ENCODE measurements around the gene PPFIA4.

PPFIA4 gene

DNA sequence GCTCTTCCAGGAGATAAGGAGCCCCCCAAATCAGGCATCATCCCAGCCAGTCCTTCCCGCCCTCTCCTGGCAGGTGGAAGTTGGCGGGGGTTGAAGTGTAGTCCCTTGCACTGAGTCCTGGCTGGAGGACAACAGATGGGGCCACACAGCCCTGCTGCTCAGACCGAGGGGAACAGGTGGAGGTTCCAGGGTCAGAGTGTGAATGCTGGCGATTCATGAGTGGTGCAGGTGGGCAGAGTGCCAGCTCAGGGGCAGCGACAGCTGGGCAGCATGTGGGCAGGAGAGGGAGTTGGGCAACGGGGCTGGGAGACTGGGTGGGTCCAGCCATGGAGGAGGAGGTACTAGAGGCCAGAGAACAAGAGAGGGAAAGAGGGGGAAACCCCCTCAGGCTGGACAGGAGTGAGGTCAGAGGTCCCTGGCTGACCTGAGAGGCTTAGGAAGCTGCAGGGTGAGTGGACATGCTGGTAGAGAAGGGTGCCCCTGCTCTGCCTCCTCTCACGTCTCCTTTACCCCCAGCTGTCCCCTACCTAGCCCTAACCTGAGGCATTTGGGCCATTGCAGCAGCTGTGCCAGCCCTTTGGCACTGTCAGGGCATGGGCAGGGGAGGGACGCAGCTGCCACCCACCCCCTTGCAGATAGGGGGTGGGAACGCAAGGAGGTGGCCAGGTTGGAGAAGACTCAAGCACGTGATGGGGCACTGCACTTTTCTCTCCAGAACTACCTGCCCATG, 90.0 kb downstream of the PPFIA4 start:
- no peak overlapping the region for H3K27ac ChIP-seq (ENCODE audit: low read length)
- TF ChIP-seq, protein P1, sequence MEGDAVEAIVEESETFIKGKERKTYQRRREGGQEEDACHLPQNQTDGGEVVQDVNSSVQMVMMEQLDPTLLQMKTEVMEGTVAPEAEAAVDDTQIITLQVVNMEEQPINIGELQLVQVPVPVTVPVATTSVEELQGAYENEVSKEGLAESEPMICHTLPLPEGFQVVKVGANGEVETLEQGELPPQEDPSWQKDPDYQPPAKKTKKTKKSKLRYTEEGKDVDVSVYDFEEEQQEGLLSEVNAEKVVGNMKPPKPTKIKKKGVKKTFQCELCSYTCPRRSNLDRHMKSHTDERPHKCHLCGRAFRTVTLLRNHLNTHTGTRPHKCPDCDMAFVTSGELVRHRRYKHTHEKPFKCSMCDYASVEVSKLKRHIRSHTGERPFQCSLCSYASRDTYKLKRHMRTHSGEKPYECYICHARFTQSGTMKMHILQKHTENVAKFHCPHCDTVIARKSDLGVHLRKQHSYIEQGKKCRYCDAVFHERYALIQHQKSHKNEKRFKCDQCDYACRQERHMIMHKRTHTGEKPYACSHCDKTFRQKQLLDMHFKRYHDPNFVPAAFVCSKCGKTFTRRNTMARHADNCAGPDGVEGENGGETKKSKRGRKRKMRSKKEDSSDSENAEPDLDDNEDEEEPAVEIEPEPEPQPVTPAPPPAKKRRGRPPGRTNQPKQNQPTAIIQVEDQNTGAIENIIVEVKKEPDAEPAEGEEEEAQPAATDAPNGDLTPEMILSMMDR (IDR thresholded peaks at IDR 0.05; ENCODE audit: borderline replicate concordance, extremely low read depth, low read length, poor library complexity, severe bottlenecking): no peak
- TF ChIP-seq EZH2 (IDR thresholded peaks at IDR 0.05; ENCODE audit: borderline replicate concordance, low read depth, low read length, severe bottlenecking): no peak
- no peaks in the 10 kb centered on the region for H3K4me1 ChIP-seq (ENCODE audit: insufficient read depth, low read length)
- no peaks in the 10 kb centered on the region for H3K36me3 ChIP-seq (ENCODE audit: insufficient read depth, low read length)
- no peak for DNase-seq
- H3K27me3 ChIP-seq (ENCODE audit: insufficient read depth, low read length, poor library complexity): peaks cover 41% of the 10 kb centered on the region
- no peaks in the 10 kb centered on the region for H3K79me2 ChIP-seq (ENCODE audit: insufficient read depth, low read length)
- no peak overlapping the region for H2AFZ ChIP-seq (ENCODE audit: low read depth, low read length)
- H3K9me3 ChIP-seq (ENCODE audit: insufficient read depth, low read length, severe bottlenecking): no peaks in the 10 kb centered on the region
- H3K4me3 ChIP-seq (ENCODE audit: low read depth in 1 of 2, low read length in 2 of 2): no peak overlapping the region
- no peaks in the 10 kb centered on the region for H4K20me1 ChIP-seq (ENCODE audit: insufficient read depth, low read length)
- no peak overlapping the region for H3K9ac ChIP-seq (ENCODE audit: low read depth, low read length)
- ATAC-seq (ENCODE audit: insufficient read depth, low read depth): no peak
- no peak overlapping the region for H3K4me2 ChIP-seq (ENCODE audit: insufficient read depth, low read length)

DNA sequence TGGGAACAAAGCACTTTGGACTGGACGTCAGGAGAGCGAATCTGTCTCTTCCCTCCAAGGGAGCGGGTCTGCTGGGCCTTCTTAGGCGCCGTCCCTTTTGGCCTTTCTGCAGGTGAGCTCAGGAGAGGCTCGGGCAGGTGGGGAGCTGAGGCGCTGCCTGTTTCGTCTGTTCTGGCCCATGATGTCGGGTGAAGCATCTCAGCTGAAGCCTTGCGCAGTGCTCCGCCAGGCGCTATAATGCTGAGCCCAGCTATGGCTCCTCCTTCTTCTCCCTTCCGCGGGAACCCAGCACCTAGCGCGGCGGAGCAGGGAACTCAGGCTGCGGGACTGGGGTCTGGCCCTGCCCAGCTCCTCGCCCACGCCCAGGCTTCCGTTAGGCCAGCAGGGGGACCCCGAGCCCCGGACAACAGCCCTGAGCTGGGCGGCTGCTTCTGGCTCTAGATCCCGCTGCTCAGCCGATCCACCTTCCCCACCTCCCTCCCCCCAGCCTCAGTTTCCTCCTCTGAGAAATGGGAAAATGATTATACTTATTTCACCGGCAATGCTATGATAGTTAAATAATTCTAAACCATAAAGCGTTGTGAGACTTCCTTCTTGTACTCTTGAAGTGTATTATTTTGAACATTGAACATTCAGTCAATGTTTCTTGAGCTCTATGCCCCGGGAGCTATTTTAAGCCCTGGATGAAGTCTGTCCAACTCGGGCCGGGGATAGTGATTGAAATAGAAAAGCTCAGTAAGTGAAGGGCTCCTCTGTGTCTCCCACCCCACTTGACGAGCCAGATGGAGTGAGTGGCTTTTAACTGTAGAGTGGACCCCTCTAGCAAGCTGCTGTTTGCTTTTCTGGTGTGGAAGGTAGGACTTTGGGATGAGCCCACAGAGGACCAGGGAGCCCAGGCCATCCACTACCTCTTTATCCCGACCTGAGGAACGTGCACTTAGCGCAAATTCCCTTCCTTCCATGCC, 91.6 kb downstream of the PPFIA4 start:
- Histone ChIP-seq H3K27ac (ENCODE audit: low read length) (no peak overlapping the region), H3K36me3 (ENCODE audit: insufficient read depth, low read length) (no peaks in the 10 kb centered on the region), H3K4me3 (ENCODE audit: low read depth in 1 of 2, low read length in 2 of 2) (no peak overlapping the region), H3K9ac (ENCODE audit: low read depth, low read length) (no peak overlapping the region), H3K4me1 (ENCODE audit: insufficient read depth, low read length) (no peaks in the 10 kb centered on the region), H3K9me3 (ENCODE audit: insufficient read depth, low read length, severe bottlenecking) (no peaks in the 10 kb centered on the region), H4K20me1 (ENCODE audit: insufficient read depth, low read length) (peaks cover 4% of the 10 kb centered on the region; the same call in 1 of the 2 replicates), H2AFZ (ENCODE audit: low read depth, low read length) (no peak overlapping the region), H3K4me2 (ENCODE audit: insufficient read depth, low read length) (no peak overlapping the region), H3K27me3 (ENCODE audit: insufficient read depth, low read length, poor library complexity) (peaks cover 39% of the 10 kb centered on the region), H3K79me2 (ENCODE audit: insufficient read depth, low read length) (no peaks in the 10 kb centered on the region)
- ATAC-seq (ENCODE audit: insufficient read depth, low read depth): no peak
- no peak for DNase-seq
- TF ChIP-seq, protein P1 (IDR thresholded peaks at IDR 0.05; ENCODE audit: borderline replicate concordance, extremely low read depth, low read length, poor library complexity, severe bottlenecking): peak; percentile 21
- no peak for TF ChIP-seq EZH2 (IDR thresholded peaks at IDR 0.05; ENCODE audit: borderline replicate concordance, low read depth, low read length, severe bottlenecking)

DNA sequence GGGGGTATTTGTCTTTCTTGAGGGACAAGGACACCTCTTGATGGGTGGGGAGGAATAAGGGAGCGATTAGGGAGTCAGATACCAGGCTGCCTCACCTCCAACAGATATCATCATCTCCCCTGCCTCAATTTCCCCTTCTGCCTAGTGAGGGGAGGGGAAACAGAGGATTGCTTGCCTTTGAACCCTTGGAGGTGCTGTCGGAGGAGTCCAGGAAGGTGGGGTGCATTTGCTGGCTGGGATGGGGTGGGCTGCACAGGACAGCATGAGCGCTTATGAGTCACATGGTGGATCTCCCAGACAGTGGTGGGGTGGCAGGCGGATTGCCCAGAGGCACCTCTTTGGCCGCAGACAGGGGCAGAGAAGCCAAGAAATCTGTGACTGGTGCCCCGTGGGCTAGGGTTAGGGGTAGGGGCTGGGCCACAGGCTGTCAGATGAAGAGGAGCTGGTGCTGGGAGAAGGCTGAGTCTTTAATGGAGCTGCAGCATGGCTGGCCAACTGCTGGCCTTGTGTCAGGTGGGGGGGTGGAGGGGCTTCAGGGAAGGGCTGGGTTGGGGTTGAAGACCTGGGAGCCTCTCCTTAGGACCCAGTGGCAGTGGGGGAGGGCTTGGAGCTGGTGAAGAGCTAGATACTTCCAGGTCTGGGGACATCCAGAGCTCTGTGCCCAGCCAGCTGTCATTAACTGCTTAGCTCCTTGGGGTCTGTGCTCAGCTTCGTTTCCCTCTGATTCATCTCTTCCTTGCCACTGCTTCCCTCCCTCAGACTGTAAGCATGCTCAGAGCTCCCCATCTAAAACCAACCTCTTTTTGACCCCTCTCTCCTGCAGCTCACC, 94.2 kb downstream of the PPFIA4 start:
- no peak for DNase-seq
- H3K27me3 ChIP-seq (ENCODE audit: insufficient read depth, low read length, poor library complexity): peaks cover 46% of the 10 kb centered on the region

More for the DNA sequence above, 94.2 kb downstream of the PPFIA4 start:
- H3K9me3 ChIP-seq (ENCODE audit: insufficient read depth, low read length, severe bottlenecking): no peaks in the 10 kb centered on the region
- H3K9ac ChIP-seq (ENCODE audit: low read depth, low read length): no peak overlapping the region
- H2AFZ ChIP-seq (ENCODE audit: low read depth, low read length): no peak overlapping the region
- H3K4me1 ChIP-seq (ENCODE audit: insufficient read depth, low read length): no peaks in the 10 kb centered on the region
- no peak overlapping the region for H3K27ac ChIP-seq (ENCODE audit: low read length)
- peaks cover 4% of the 10 kb centered on the region; the same call in 1 of the 2 replicates for H4K20me1 ChIP-seq (ENCODE audit: insufficient read depth, low read length)
- H3K4me2 ChIP-seq (ENCODE audit: insufficient read depth, low read length): no peak overlapping the region
- no peak overlapping the region for H3K4me3 ChIP-seq (ENCODE audit: low read depth in 1 of 2, low read length in 2 of 2)
- H3K79me2 ChIP-seq (ENCODE audit: insufficient read depth, low read length): no peaks in the 10 kb centered on the region
- ATAC-seq (ENCODE audit: insufficient read depth, low read depth): no peak
- no peaks in the 10 kb centered on the region for H3K36me3 ChIP-seq (ENCODE audit: insufficient read depth, low read length)
- TF ChIP-seq, protein P1 (IDR thresholded peaks at IDR 0.05; ENCODE audit: borderline replicate concordance, extremely low read depth, low read length, poor library complexity, severe bottlenecking): no peak
- no peak for TF ChIP-seq EZH2 (IDR thresholded peaks at IDR 0.05; ENCODE audit: borderline replicate concordance, low read depth, low read length, severe bottlenecking)

Data from DND-41 (cell line).